ENCODE data around the gene P3H2. TPM values are rescaled to one million over a fixed set of nuclear protein-coding genes. Genes with fewer than 3 reads are reported as not detected.

Gene P3H2
- total RNA-seq, 4 donors from 2014 or later = 0.24 to 4.0 (median 0.90) TPM

GRCh38 chr3:190036631-190037030, 84.1 kb downstream of the P3H2 start:
- Histone ChIP-seq H3K27ac (no peak overlapping the region), H3K4me1 (no peaks in the 10 kb centered on the region), H3K4me3 (no peak overlapping the region), H3K27me3 (no peaks in the 10 kb centered on the region), H3K36me3 (no peaks in the 10 kb centered on the region), H3K9me3 (no peaks in the 10 kb centered on the region)
- DNase-seq = no peak
- intact Hi-C loops (cut with DNase I; ENCODE audit: low total_unique reads) = no loop called here
- in situ Hi-C loops (cut with MboI; ENCODE audit: low sequenced_read_pairs in 4 of 4) = no loop called here
- TF ChIP-seq POLR2A (IDR thresholded peaks at IDR 0.05) = no peak
- no peak for TF ChIP-seq CTCF (IDR thresholded peaks at IDR 0.05 in 4 of 5, conservative IDR thresholded peaks at IDR 0.05 in 1 of 5)
- ATAC-seq = no peak

GRCh38 chr3:190034446-190034845, 86.3 kb downstream of the P3H2 start:
- in situ Hi-C loops (cut with MboI; ENCODE audit: low sequenced_read_pairs in 4 of 4) = no loop called here
- H3K4me3 ChIP-seq = no peak overlapping the region

GRCh38 chr3:190032923-190033322, 87.8 kb downstream of the P3H2 start:
- Histone ChIP-seq H3K36me3 (no peaks in the 10 kb centered on the region), H3K27ac (no peak overlapping the region), H3K9me3 (no peaks in the 10 kb centered on the region), H3K27me3 (no peaks in the 10 kb centered on the region), H3K4me3 (no peak overlapping the region), H3K4me1 (no peaks in the 10 kb centered on the region)
- ATAC-seq (no peak), DNase-seq (no peak)
- intact Hi-C loops (cut with DNase I; ENCODE audit: low total_unique reads) = no loop called here
- TF ChIP-seq CTCF (IDR thresholded peaks at IDR 0.05 in 4 of 5, conservative IDR thresholded peaks at IDR 0.05 in 1 of 5) (no peak), POLR2A (IDR thresholded peaks at IDR 0.05) (no peak)
- in situ Hi-C loops (cut with MboI; ENCODE audit: low sequenced_read_pairs in 4 of 4) = no loop called here

More at GRCh38 chr3:190034446-190034845, 86.3 kb downstream of the P3H2 start:
- Histone ChIP-seq H3K4me1 (no peaks in the 10 kb centered on the region), H3K9me3 (no peaks in the 10 kb centered on the region), H3K27me3 (no peaks in the 10 kb centered on the region), H3K36me3 (no peaks in the 10 kb centered on the region), H3K27ac (no peak overlapping the region)
- DNase-seq = no peak
- ATAC-seq = no peak
- intact Hi-C loops (cut with DNase I; ENCODE audit: low total_unique reads) = no loop called here
- TF ChIP-seq POLR2A (IDR thresholded peaks at IDR 0.05) = no peak
- TF ChIP-seq CTCF (IDR thresholded peaks at IDR 0.05 in 4 of 5, conservative IDR thresholded peaks at IDR 0.05 in 1 of 5) = no peak

GRCh38 chr3:190031887-190032752, 88.6 kb downstream of the P3H2 start:
- in situ Hi-C loops (cut with MboI; ENCODE audit: low sequenced_read_pairs in 4 of 4) = no loop called here
- H3K27ac ChIP-seq = no peak overlapping the region
- no peaks in the 10 kb centered on the region for H3K27me3 ChIP-seq
- no peaks in the 10 kb centered on the region for H3K4me1 ChIP-seq
- TF ChIP-seq CTCF (IDR thresholded peaks at IDR 0.05 in 4 of 5, conservative IDR thresholded peaks at IDR 0.05 in 1 of 5) = no peak
- no peak for TF ChIP-seq POLR2A (IDR thresholded peaks at IDR 0.05)
- H3K9me3 ChIP-seq = no peaks in the 10 kb centered on the region
- H3K4me3 ChIP-seq = no peak overlapping the region
- no peak for DNase-seq
- no peaks in the 10 kb centered on the region for H3K36me3 ChIP-seq
- no peak for ATAC-seq
- intact Hi-C loops (cut with DNase I; ENCODE audit: low total_unique reads) = no loop called here

Measured in gastrocnemius medialis (tissue), 4 donors.